HEK293 (cell line): ENCODE results near the gene HPSE2.

ENCODE experiments used
- CTCF ChIA-PET: fragments of 350-600 bp; formaldehyde crosslinking; extraction: SDS; loops from one replicate; lab custom pipeline; 2021; ENCODE audit warnings: antibody characterized with exemption; lab: Yijun Ruan, JAX
- POLR2A ChIA-PET: fragments of 300-600 bp; formaldehyde crosslinking; extraction: SDS; loops from one replicate; lab custom pipeline; 2020; ENCODE audit warnings: antibody characterized with exemption, inconsistent platforms; lab: Yijun Ruan, JAX
- H3K27ac ChIP-seq: fragments of 200-500 bp; sonication (Bioruptor generic); 2 replicates; pipeline ENCODE4 v1.5.1; 2014; ENCODE audit warnings: low read depth, low read length, control low read depth, inconsistent platforms; ENCODE audit errors: extremely low read depth
- H3K36me3 ChIP-seq, 2 experiments: fragments of 200-500 bp in 1 of 2; sonication (Bioruptor generic) in 1 of 2; 1 replicate in 1 of 2; 2 replicates in 1 of 2; pipeline ENCODE4 v1.5.1; 2014 to 2017; ENCODE audit warnings: inconsistent platforms in 2 of 2, low read length in 2 of 2; ENCODE audit not compliant: control insufficient read depth in 2 of 2, insufficient read depth in 1 of 2
- H3K4me1 ChIP-seq: fragments of 200-500 bp; sonication (Bioruptor generic); 2 replicates; pipeline ENCODE4 v1.5.1; 2014; ENCODE audit warnings: mild to moderate bottlenecking, low read length, inconsistent platforms; ENCODE audit not compliant: control insufficient read depth, insufficient read depth
- H3K4me3 ChIP-seq: 2 replicates; pipeline ENCODE4 v1.5.1; 2011; ENCODE audit warnings: low read depth, mild to moderate bottlenecking, control low read depth, low read length, moderate library complexity
- H3K9me3 ChIP-seq: fragments of 200-500 bp; sonication (Bioruptor generic); 2 replicates; pipeline ENCODE4 v1.5.1; 2014; ENCODE audit warnings: low read depth, low read length, inconsistent platforms; ENCODE audit not compliant: control insufficient read depth, insufficient read depth
- GLI2 ChIP-seq: fragments of 450-650 bp; formaldehyde crosslinking; IDR thresholded peaks from 2 replicates; pipeline ENCODE4; 2017; ENCODE audit warnings: missing biosample characterization, missing genetic modification characterization, low read depth, borderline replicate concordance
- MEIS1 ChIP-seq: sonication (generic); formaldehyde crosslinking; IDR thresholded peaks from 2 replicates; pipeline ENCODE4 v1.8.1; 2022; ENCODE audit warnings: missing genetic modification reagents, mild to moderate bottlenecking, borderline replicate concordance
- PRDM1 ChIP-seq: fragments of 450-650 bp; formaldehyde crosslinking; IDR thresholded peaks from 2 replicates; pipeline ENCODE4; 2016; ENCODE audit warnings: missing biosample characterization, missing genetic modification characterization
- SALL2 ChIP-seq: fragments of 450-650 bp; formaldehyde crosslinking; IDR thresholded peaks from 2 replicates; pipeline ENCODE4 v1.5.0; 2017; ENCODE audit warnings: missing biosample characterization, mild to moderate bottlenecking, missing genetic modification characterization, borderline replicate concordance
- SP7 ChIP-seq: fragments of 450-650 bp; formaldehyde crosslinking; IDR thresholded peaks from 2 replicates; pipeline ENCODE4 v1.5.1; 2016; ENCODE audit warnings: missing biosample characterization, missing genetic modification characterization
- YY1 ChIP-seq: fragments of 450-650 bp; formaldehyde crosslinking; IDR thresholded peaks from 2 replicates; pipeline ENCODE4 v1.5.1; 2018; ENCODE audit warnings: missing biosample characterization, missing genetic modification characterization
- ZBTB1 ChIP-seq: fragments of 450-650 bp; formaldehyde crosslinking; IDR thresholded peaks from 2 replicates; pipeline ENCODE4 v1.5.1; 2016; ENCODE audit warnings: missing biosample characterization, missing genetic modification characterization
- ZFP37 ChIP-seq: fragments of 450-650 bp; formaldehyde crosslinking; IDR thresholded peaks from 2 replicates; pipeline ENCODE4 v1.5.1; 2016; ENCODE audit warnings: missing biosample characterization, missing genetic modification characterization
- ZFP41 ChIP-seq: fragments of 450-650 bp; formaldehyde crosslinking; IDR thresholded peaks from 2 replicates; pipeline ENCODE4 v1.5.1; 2016; ENCODE audit warnings: missing biosample characterization, missing genetic modification characterization, borderline replicate concordance
- ZNF132 ChIP-seq: fragments of 450-650 bp; formaldehyde crosslinking; IDR thresholded peaks from 2 replicates; pipeline ENCODE4 v1.5.1; 2017; ENCODE audit warnings: missing biosample characterization, missing genetic modification characterization, borderline replicate concordance
- ZNF175 ChIP-seq: fragments of 450-650 bp; formaldehyde crosslinking; IDR thresholded peaks from 2 replicates; pipeline ENCODE4 v1.5.1; 2016; ENCODE audit warnings: missing biosample characterization, missing genetic modification characterization
- ZNF202 ChIP-seq: fragments of 450-650 bp; formaldehyde crosslinking; IDR thresholded peaks from 2 replicates; pipeline ENCODE4 v1.5.1; 2016; ENCODE audit warnings: missing biosample characterization, missing genetic modification characterization, borderline replicate concordance
- ZNF239 ChIP-seq: fragments of 450-650 bp; formaldehyde crosslinking; IDR thresholded peaks from 2 replicates; pipeline ENCODE4 v1.5.1; 2016; ENCODE audit warnings: missing biosample characterization, missing genetic modification characterization
- ZNF266 ChIP-seq: fragments of 450-650 bp; formaldehyde crosslinking; IDR thresholded peaks from 2 replicates; pipeline ENCODE4 v1.5.1; 2016; ENCODE audit warnings: missing biosample characterization, missing genetic modification characterization, low read depth
- ZNF335 ChIP-seq: fragments of 450-650 bp; formaldehyde crosslinking; conservative IDR thresholded peaks from 2 replicates; pipeline ENCODE4 v1.5.1; 2016; ENCODE audit warnings: missing biosample characterization, missing genetic modification characterization
- ZNF48 ChIP-seq: fragments of 450-650 bp; formaldehyde crosslinking; IDR thresholded peaks from 2 replicates; pipeline ENCODE4 v1.5.1; 2016; ENCODE audit warnings: missing biosample characterization, missing genetic modification characterization
- ZNF629 ChIP-seq: fragments of 450-650 bp; formaldehyde crosslinking; IDR thresholded peaks from 2 replicates; pipeline ENCODE4 v1.5.1; 2017; ENCODE audit warnings: missing biosample characterization, missing genetic modification characterization
- ZNF658 ChIP-seq: fragments of 450-650 bp; formaldehyde crosslinking; IDR thresholded peaks from 2 replicates; pipeline ENCODE4; 2016; ENCODE audit warnings: missing biosample characterization, missing genetic modification characterization
- TF ChIP-seq, protein P1 (sequence below): fragments of 450-650 bp; formaldehyde crosslinking; IDR thresholded peaks from 2 replicates; pipeline ENCODE4; 2016; ENCODE audit warnings: missing biosample characterization, missing genetic modification characterization
- TF ChIP-seq, protein P2 (sequence below): fragments of 450-650 bp; formaldehyde crosslinking; IDR thresholded peaks from 2 replicates; pipeline ENCODE4 v1.5.1; 2017; ENCODE audit warnings: missing biosample characterization, missing genetic modification characterization
- TF ChIP-seq, protein P3 (sequence below): fragments of 450-650 bp; formaldehyde crosslinking; IDR thresholded peaks from 2 replicates; pipeline ENCODE4 v1.5.1; 2017; ENCODE audit warnings: missing biosample characterization, missing genetic modification characterization
- TF ChIP-seq, protein P4 (sequence below): fragments of 450-650 bp; formaldehyde crosslinking; IDR thresholded peaks from 2 replicates; pipeline ENCODE4 v1.5.1; 2017; ENCODE audit warnings: missing biosample characterization, missing genetic modification characterization
- TF ChIP-seq, protein P5 (sequence below): sonication (generic); formaldehyde crosslinking; IDR thresholded peaks from 2 replicates; pipeline ENCODE4 v1.8.1; 2022; ENCODE audit warnings: mild to moderate bottlenecking, moderate library complexity, missing genetic modification reagents
- TF ChIP-seq, protein P6 (sequence below): fragments of 450-650 bp; formaldehyde crosslinking; IDR thresholded peaks from 2 replicates; pipeline ENCODE4 v1.5.1; 2016; ENCODE audit warnings: missing biosample characterization, missing genetic modification characterization

HPSE2 gene

DNA sequence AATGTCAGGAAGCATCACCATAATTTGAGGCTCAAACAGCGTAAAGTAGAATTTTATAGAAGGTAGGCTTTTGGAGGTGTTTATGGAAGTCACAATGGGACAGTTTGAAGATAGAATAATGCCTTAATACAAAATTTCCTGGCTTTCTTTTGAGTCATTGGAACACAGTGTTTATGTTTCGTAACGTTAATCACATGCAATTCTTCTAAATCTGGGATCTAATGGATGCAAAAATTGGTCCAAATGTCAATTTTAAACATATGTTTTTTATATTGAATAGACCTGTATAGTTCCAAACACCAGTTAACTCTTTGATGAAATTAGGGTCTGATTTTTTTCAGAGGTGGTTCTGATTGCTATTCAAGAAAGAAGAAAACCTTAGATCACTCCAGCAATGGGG lies 702.4 kb downstream of the HPSE2 start:
- CTCF ChIA-PET, result no interaction called here
- POLR2A ChIA-PET, result no interaction called here
- TF ChIP-seq ZNF629 (tag by site-specific recombination) (no peak), ZNF335 (tag by site-specific recombination) (no peak), GLI2 (no peak), SALL2 (no peak), PRDM1 (tag by site-specific recombination) (no peak), ZNF175 (no peak), SP7 (tag by site-specific recombination) (no peak), ZNF239 (tag by site-specific recombination) (no peak), ZFP37 (tag by site-specific recombination) (no peak), ZFP41 (tag by site-specific recombination) (no peak), MEIS1 (no peak)
- TF ChIP-seq, protein P1, sequence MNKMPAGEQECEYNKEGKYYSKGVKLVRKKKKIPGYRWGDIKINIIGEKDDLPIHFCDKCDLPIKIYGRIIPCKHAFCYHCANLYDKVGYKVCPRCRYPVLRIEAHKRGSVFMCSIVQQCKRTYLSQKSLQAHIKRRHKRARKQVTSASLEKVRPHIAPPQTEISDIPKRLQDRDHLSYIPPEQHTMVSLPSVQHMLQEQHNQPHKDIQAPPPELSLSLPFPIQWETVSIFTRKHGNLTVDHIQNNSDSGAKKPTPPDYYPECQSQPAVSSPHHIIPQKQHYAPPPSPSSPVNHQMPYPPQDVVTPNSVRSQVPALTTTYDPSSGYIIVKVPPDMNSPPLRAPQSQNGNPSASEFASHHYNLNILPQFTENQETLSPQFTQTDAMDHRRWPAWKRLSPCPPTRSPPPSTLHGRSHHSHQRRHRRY, result no peak
- TF ChIP-seq, all 188 proteins: peak for 0
- H3K4me1 ChIP-seq, result no peaks in the 10 kb centered on the region
- H3K4me3 ChIP-seq, result no peak overlapping the region
- no peaks in the 10 kb centered on the region for H3K9me3 ChIP-seq
- H3K27ac ChIP-seq, result no peak overlapping the region
- no peaks in the 10 kb centered on the region for H3K36me3 ChIP-seq

DNA sequence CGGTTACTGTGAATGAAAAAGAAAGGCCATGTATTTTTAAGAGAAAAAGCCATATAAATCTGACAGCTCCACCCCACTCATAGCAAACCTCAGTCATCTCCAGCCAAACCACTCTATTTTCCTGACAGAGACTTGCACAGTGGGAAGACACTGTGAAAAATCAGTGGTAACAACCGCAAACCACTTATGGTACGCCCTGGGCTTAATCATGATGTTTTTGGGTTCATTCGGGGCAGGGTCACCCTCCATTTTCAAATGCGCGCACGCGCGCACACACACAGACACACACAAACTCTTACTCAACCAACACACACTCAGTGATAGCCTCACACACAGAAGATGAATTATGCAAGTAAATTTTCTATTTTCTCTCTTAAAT lies 706.9 kb downstream of the HPSE2 start:
- Histone ChIP-seq H3K27ac (no peak overlapping the region), H3K4me1 (no peaks in the 10 kb centered on the region), H3K9me3 (no peaks in the 10 kb centered on the region), H3K36me3 (no peaks in the 10 kb centered on the region), H3K4me3 (no peak overlapping the region)
- CTCF ChIA-PET, result no interaction called here
- TF ChIP-seq, protein P2, sequence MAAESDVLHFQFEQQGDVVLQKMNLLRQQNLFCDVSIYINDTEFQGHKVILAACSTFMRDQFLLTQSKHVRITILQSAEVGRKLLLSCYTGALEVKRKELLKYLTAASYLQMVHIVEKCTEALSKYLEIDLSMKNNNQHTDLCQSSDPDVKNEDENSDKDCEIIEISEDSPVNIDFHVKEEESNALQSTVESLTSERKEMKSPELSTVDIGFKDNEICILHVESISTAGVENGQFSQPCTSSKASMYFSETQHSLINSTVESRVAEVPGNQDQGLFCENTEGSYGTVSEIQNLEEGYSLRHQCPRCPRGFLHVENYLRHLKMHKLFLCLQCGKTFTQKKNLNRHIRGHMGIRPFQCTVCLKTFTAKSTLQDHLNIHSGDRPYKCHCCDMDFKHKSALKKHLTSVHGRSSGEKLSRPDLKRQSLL, result no peak
- TF ChIP-seq YY1 (tag by site-specific recombination) (no peak), MEIS1 (no peak), ZNF658 (tag by site-specific recombination) (no peak), ZNF266 (tag by site-specific recombination) (no peak), ZNF48 (no peak), ZBTB1 (no peak), ZNF132 (tag by site-specific recombination) (no peak), ZNF202 (tag by site-specific recombination) (no peak)
- TF ChIP-seq, protein P3, sequence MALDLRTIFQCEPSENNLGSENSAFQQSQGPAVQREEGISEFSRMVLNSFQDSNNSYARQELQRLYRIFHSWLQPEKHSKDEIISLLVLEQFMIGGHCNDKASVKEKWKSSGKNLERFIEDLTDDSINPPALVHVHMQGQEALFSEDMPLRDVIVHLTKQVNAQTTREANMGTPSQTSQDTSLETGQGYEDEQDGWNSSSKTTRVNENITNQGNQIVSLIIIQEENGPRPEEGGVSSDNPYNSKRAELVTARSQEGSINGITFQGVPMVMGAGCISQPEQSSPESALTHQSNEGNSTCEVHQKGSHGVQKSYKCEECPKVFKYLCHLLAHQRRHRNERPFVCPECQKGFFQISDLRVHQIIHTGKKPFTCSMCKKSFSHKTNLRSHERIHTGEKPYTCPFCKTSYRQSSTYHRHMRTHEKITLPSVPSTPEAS (tag by site-specific recombination), result no peak
- TF ChIP-seq, protein P4, sequence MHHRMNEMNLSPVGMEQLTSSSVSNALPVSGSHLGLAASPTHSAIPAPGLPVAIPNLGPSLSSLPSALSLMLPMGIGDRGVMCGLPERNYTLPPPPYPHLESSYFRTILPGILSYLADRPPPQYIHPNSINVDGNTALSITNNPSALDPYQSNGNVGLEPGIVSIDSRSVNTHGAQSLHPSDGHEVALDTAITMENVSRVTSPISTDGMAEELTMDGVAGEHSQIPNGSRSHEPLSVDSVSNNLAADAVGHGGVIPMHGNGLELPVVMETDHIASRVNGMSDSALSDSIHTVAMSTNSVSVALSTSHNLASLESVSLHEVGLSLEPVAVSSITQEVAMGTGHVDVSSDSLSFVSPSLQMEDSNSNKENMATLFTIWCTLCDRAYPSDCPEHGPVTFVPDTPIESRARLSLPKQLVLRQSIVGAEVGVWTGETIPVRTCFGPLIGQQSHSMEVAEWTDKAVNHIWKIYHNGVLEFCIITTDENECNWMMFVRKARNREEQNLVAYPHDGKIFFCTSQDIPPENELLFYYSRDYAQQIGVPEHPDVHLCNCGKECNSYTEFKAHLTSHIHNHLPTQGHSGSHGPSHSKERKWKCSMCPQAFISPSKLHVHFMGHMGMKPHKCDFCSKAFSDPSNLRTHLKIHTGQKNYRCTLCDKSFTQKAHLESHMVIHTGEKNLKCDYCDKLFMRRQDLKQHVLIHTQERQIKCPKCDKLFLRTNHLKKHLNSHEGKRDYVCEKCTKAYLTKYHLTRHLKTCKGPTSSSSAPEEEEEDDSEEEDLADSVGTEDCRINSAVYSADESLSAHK (tag by site-specific recombination), result no peak
- TF ChIP-seq, protein P5, sequence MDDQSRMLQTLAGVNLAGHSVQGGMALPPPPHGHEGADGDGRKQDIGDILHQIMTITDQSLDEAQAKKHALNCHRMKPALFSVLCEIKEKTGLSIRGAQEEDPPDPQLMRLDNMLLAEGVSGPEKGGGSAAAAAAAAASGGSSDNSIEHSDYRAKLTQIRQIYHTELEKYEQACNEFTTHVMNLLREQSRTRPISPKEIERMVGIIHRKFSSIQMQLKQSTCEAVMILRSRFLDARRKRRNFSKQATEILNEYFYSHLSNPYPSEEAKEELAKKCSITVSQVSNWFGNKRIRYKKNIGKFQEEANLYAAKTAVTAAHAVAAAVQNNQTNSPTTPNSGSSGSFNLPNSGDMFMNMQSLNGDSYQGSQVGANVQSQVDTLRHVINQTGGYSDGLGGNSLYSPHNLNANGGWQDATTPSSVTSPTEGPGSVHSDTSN (CRISPR knock-in tag), result no peak
- TF ChIP-seq, protein P6, sequence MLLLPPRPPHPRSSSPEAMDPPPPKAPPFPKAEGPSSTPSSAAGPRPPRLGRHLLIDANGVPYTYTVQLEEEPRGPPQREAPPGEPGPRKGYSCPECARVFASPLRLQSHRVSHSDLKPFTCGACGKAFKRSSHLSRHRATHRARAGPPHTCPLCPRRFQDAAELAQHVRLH, result no peak
- TF ChIP-seq, all 188 proteins: peak for 0
- POLR2A ChIA-PET, result no interaction called here
